Hippocampal formation (tissue), 2 donors: Measurements from ENCODE around the gene KBTBD13.
"Not testable (repeated sequence)": the region's sequence is repeated elsewhere in the genome, so short reads cannot be mapped to it uniquely, and the experiment has no call there.

Experiments
- DNase-seq, 2 donors: peaks; one replicate each; lab custom pipeline; 2025; lab: John Stamatoyannopoulos, UW

KBTBD13 gene

DNA sequence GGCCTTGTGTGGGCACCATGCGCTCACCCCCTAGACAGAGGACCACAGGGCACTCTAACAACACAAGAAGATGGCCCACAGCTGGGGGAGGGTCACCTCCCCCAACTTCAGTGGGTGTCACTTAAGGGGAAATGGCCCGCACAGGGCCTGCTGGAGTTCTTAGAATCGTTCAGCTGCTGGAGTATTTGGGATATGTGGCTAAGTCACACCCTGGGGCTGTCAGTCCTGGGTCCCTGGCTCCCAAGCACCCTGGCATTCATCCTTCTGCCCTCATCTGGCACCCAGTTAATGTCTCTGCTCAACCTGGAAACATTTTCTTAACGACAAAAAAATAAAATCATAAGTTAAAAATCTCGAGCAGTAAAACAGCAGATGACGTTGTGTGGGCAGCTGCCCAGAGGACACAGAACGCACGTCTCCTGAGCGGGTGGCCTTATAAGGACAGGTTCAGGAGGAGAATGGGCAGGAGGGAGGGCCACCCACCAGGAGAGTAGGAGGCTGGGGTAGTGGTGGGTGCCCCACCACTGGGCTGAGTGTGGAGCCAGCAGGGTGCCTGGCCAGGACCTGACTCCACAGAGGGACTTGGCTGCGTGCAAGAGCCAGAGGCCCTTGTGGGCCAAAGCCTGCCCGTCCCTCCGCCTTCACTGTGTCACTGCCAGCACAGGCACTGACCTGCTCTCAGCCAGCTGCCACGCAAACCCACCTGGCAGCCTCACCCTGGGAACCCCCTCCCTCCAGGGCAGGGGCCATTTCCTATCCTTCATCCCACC, 11.5 kb downstream of the KBTBD13 start:
- no peak for DNase-seq

DNA sequence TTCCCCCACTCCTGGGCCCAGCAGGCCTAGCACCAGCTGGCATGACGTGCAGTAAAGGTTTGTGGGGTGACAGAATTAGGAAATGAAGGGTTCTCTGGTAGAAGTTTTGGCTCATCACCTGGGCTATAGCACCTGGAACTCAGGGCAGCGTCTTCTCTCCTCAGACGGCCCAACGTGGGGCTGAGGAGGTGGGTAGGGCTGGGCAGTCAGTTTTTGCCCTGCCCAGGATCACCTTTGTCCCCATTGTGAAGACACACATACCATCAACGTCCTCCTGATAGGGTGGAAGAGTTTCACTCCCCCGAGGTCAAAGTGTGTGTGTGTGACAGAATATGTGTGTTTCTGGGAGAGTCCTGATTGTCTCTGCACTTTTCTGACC, 12.1 kb downstream of the KBTBD13 start:
- DNase-seq = no peak

DNA sequence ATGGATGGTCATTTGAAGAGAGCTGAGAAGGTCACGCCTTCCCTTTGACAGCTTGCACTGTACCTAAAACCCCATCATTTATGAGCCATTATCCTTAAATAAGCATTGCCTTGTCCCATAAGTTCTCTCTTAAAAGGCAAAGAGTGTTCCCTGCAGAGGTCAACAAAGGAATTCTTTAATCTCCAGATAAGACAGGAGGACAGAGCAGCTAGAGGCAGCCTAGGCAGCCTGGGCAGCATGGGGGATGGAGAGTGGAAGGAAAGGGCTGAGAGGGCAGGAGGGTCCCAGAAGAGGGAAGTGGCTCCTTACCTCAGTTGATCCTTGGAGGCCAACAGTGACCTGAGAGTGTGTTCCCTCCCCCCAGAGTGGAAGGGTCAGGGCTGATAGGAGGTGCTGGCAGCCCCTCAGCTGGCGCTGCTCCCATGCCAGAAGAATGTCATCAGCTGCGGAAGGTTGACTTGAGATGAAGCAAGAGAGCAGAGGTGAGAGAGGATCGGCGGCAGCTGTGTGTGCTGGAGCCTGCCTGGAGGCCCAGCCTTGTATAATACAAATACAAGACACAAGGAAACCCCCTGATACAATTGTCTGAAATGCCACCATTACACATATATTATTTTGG, 12.8 kb downstream of the KBTBD13 start:
- DNase-seq = no peak

DNA sequence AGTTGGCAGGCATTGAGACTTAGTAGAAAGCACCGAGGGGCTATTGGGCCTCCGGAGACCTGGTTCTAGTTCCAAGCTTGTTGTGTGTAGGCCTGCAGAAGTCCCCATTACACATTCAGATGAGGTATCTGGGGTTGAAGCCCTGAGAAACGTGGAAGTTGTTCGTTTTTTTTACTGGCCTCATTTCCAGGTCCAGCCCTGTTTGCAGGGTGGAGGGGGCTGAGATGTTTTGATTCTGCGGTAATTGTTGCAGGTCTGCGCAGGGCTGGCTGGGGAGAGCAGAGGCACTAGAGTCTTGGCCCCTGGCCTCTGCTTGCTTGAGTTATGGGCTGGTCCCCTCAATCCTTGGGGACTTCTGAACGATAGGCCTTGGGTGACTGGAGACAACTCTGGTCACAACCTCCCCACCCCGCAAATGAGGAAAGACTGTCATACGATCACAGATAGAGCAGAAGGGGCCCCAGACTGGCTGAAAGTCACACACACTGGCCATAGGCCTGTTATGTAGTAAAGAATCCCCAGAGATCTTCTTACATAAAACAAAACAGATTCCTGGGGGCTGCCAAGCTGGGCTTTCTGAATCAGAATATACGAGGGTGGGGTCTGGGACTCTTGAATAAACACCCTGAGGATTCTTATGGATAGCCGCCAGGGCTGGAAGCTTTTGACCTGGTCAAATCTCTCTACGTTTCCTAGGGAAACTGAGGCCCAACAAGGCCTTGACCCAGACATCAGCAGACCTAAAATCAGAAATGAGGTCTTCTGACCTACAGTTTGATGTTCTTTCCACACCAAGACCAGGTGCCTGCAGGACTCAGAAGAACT, 15.6 kb downstream of the KBTBD13 start:
- DNase-seq = no peak

DNA sequence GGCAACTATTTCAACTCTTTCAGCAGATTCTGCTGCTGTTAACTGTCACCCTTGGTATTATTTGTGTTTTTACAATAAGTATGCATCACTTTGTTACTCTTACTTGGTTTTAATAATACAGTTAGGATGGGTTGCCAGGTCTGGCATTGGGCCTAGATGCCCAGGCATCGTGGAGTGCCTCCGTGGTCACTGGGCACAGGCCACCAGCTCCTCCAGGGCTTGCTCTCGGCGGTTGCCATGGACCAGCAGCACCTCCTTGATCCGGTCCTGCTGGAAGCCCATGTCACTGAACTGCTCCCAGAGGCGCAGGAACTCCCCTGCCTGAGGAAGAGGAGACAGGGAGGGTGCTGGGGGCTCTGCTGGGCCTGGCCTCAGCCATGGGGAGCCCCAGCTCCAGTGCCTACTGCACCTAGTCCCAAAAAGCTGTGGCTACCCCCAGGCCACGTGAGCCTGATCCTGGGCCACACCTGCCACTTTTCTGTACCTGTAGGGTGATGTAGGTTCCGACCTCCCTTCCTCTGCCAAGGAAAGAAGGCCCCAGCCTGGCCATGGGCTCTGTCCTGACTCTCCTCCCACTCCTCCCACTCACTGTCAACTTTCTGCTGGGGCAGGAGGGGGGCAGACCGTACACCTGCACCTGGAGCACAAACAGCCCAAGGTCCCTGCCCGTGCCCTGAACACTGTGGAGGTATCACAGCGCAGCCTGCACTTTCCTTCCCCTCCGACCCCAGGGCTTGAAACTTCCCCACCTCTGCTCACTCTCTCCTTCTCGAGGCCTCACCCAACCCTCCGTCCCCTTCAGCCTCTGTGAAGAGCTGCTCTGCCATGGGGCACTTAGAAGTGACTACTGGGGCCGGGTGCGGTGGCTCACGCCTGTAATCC, 16.6 kb downstream of the KBTBD13 start:
- no peak for DNase-seq

DNA sequence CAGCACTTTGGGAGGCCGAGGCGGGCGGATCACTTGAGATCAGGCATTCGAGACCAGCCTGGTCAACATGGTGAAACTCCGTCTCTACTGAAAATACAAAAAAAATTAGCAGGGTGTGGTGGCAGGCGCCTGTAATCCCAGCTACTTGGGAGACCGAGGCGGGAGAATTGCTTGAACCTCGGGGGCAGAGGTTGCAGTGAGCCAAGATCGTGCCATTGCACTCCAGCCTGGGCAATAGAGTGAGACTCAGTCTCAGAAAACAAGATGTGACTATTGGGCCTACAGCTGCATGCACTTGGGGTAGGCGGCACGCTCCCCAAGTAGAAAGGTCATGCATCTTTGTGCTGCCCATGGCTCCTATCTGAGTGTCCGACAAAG, 17.2 kb downstream of the KBTBD13 start:
- not testable (repeated sequence) for DNase-seq

DNA sequence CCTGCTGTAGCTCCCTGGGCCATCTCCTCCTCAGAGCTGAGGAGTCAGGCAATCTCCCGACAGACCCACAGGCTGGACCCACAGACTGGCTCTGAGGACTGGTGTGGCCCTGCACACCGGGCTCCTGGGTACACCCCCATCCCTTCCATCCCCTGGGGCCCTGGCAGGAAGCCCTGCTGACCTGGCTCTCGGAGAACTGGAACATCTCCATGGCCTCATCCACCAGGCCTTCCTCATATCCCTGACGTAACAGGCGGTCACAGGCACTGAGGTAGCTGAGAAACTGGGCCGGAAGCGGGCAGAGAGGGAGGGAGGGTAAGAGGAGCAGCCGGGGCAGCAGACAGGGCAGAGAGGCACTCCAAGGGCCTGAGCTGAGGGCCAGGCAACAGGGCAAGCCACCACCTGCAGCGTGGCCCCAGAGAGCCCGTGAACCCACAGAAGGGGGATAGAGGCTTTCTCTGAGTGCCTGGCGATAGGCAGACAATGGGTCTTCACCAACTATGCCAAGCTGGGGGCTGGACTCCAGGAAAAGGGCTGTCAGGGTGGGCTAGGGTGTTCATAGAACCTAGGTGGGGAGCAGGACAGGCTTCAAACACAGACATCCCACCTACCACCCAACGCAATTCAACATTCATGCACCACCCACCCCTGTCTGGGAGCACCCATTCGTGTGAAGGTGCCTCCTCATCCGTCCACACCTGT, 17.9 kb downstream of the KBTBD13 start:
- DNase-seq = no peak

DNA sequence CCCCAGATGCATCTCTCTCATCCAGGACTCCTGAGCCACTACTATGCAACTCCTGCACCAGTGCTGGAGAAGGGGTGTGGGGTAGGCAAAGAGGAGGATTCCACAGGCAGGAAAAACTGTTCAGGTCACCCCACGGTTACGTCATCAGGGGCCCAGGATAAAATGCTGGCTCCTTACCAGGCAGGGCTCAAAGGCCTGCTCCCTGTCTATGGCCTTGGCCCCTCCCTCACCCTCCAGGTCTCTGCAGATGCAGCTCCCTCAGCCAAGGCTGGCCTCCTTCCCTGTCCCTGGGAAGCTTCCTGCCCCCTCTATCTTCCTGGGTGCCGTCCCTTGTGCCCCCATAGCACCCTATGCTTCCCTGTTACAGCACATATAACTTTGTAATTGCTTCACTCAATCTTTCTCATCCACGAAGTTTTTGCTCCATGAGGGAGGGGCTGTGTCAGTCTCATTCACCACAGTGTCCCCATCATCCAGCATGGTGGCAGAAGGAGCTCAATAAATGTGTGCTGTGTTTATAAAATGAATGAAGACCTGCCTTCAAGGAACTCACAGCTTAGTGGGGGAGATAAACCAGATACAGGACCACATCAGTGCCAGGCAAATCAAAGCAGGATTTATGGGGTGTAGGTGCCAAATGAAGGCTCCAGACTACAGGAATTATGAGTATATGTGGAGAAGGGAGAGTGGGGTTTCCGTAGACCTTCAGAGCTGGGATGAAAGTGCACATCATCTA, 18.6 kb downstream of the KBTBD13 start:
- DNase-seq = no peak

DNA sequence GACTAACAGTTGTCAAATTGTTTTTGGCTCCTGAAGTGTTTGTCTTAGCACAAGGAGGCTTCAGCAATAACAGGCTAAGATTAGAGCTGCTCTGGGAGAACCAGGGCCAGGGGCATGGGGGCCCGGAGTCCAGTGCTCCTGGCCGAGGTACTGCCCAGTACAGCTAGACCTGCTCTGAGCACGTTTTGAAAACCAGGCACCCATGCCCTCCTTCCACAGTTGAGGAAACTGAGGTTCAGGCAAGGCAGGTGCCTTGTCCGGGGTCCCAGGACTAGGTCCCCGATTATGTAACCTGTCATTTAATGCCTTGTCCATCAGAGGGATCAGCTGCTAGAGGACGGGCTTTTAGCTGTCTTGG, 19.2 kb downstream of the KBTBD13 start:
- DNase-seq = no peak

DNA sequence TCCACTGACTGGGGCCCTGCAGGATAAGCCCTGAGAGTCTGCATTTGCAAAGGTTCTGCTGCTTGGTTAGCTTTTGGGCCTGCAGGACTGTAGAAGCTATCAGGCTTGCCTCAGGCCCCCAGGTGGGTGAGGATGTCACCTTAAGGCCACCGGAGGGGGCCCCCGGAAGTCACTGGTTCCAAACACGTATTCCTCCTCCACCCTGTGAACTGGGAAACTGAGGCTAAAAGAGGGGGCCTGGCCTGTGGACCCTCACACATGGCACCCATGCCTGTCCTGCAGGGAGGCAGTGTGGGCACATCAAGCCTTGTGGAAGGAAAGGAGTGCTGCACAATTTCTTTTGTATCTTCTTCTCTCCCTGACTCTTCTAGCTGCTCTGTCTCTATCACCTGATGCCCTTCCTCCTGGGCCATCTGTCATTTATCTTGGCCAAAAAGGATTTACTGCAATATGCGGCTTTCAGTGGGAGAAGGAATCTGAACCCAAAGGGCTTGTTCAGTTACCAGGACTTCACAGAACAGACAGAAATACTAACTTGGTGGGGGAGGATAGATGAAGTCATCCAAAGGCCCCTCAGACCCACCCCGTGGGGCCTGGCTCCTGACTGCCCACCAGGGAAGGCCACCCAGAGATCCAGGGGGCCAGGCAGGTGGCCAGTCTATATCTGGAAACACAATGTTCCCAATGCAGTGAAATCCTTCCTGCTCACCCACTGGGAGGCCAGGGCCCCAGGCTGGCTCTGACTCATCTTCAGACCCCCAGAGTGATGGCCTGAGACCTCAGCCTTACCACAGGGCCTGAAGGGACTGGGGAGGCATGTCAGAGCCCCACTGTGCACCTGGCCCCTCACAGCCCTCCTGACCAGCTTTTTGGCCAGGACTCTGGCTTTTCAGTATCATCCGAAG, 20.2 kb downstream of the KBTBD13 start:
- DNase-seq = no peak

DNA sequence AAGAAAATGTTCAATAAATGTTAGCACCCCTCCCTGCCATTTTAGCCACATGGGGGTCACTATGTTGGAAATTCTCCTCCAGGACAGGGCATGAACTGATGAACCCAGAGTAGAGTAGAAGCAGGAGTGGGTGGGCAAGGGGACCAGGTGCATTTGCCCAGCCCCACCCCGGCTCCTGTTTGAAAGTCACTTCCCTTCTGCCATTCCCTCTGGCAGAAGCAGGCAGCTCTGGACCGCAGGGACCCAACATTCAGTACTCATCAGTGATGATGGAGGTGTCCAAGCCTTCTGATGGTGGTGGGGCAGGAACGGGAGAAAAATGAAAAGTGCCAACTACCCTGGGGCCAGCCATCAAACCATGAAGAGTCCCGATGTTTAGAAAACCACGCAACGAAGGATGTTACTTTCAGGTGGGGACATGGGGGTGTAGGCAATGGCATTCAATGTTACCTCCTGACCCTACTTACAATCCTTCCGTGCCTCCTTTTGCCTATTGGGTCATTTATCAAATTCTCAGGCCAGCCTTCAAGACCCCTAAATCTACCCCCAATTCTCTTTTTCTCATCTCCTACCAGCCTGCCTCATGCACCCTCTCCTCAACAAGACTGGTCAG, 21.2 kb downstream of the KBTBD13 start:
- DNase-seq = no peak

DNA sequence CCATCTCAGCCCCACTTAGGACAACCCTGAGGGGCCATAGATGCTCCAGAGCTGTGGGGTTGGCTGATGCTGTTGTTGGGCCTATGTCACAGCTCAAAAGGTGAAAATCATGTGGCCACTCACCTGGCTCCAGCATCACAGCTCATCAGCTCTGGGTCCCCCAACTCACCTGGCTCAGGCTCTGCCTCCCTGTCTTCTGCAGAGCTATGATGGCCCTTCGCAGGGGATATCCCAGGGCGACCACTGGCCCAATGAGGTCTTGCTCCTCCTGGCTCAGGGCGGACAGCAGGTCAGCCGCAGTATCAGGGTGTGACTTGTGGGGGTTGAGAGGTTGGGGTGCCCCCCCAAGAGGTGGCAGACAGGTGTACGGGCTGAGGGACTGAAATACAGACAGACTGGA, 22.8 kb downstream of the KBTBD13 start:
- DNase-seq = no peak

DNA sequence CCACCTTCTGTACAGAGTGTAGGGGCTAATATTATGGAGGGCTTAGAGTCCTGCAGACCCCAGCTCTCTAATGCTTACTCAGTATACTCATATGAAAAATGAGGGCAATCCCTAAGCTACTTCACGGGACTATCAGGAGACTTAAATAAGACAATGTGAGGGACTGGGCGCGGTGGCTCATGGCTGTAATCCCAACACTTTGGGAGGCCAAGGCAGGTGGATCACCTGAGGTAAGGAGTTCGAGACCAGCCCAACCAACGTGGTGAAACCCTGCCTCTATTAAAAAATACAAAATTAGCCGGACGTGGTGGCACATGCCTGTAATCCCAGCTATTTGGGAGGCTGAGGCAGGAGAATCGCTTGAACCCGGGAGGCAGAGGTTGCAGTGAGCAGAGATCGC, 23.3 kb downstream of the KBTBD13 start:
- not testable (repeated sequence) for DNase-seq

DNA sequence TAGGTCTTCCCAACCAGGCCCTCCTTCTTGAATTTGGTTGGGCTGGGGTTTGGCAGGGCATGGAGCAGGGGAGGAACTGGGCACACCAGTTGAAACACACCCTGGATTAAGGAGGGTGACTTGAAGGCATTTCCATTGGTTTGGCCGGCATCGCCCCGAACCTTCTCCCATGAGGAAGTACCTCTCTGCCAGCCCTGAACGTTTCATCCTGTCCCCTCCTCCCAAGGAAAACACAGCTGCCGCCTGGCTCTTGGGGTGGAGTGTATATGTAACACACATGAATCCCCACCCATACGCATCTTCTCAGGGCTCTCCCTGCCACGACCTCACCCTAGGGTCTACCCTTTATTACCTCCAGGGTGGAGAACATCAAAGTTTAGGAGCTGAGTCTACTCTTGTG, 23.9 kb downstream of the KBTBD13 start:
- DNase-seq = no peak

DNA sequence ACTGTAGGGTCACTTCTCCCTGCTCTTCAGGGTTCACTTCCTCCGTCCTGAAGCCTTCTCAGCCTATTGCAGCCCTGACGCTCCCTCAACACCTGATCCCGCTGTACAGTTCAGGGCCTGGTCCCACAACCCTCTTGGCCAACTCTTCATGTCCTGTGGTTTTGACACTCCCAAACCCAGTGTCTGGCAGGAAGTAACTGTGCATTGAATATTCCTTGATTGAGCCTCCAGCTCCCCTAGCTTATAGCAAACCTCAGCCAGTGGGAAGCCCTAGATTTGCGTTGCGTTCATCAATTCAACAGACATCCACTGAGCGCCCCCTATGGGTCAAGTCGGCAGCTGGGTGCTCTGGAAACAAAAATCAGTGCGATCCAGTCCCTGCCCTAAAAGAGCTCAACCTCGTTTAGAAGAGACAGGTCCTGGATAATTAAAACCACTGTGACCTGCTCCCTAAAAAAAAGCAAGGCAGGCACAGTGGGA, 24.9 kb downstream of the KBTBD13 start:
- DNase-seq = peak; percentile 18 to 46

DNA sequence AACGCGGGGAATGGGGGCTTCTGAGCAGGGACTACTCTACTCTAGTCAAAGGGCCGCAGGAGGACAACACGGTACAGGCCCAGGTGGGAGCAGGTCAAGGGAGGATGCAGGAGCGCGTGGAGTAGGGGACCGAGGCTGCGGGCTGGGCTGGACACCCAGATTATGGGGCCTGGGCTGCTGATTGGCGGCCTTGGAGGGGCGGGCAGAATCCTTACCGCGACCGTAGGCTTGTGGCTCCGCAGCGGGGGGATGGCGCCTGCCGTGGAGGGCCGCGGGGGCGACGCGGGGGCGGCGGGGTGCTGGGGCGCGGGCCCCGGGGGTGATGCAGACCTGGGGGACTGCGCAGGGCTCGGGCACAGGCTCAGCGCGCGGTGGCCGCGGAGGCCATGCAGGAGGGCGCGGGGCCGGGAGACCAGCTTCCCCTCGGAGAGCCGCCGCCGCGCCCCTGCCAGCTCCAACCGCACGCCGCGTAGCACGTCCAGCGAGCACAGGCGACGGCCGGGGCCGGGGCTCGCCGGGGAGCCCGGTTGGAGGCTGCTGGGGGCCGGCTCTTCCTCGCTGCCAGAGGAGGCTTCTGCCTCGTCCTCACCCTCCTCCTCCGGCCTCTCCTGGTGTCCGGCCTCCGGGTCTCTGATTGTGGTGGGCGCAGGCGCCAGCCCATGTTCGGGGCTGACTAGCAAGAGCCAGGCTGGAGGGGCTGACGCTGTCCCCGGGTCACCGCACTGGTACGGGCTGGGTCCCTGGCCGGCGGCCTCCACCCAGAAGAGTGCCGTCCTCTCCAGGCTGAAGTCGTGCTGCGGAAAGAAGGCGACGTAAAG, 25.6 kb downstream of the KBTBD13 start:
- DNase-seq = no peak

DNA sequence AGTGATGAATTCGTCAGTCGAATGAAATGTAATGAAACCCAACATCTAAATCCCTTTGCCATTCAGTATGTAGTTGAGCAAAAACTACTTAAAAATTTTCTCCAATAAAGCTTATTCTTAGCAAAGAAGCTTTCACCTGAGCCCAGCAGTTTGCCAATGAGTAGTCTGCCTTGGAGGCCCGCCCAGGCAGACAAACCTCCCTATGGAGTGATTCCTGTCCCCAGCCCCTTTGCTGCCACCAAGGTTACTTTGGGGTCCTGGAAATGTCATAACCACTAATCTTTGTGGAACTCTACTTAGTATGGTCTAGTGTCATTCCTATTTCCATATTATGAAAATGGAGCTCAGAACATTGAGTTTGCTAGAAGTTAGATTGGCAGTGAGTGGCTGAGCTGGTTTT, 26.4 kb downstream of the KBTBD13 start:
- no peak for DNase-seq

DNA sequence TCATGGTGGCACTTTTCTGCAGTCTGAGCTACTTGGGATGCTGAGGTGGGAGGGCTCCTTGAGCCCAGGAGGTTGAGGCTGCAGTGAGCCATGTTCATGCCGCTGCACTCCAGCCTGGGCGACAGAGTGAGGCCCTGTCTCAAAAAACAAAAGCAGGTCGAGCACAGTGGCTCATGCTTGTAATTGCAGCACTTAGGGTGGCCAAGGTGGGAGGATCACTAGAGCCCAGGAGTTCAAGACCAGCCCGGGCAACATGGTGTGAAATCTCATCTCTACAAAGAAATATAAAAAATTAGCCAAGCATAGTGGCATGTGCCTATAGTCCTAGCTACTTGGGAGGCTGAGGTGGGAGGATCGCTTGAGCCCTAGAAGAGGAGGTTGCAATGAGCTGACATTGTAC, 28.5 kb downstream of the KBTBD13 start:
- DNase-seq = no peak
